Neutrophil (primary cell): ENCODE data around the gene SPON1.

ENCODE experiments used
- H3K27ac ChIP-seq: fragments of 200-600 bp; sonication (generic); 2 replicates; pipeline ENCODE4 v1.5.1; 2016; ENCODE audit warnings: mild to moderate bottlenecking, moderate library complexity
- H3K27me3 ChIP-seq: fragments of 200-600 bp; sonication (generic); 2 replicates; pipeline ENCODE4 v1.6.0; 2016; ENCODE audit warnings: mild to moderate bottlenecking
- H3K36me3 ChIP-seq: fragments of 200-600 bp; sonication (generic); 2 replicates; pipeline ENCODE4 v1.5.1; 2017
- H3K4me1 ChIP-seq, 2 experiments: fragments of 200-600 bp in 1 of 2; sonication (generic) in 1 of 2; 1 replicate in 1 of 2; 2 replicates in 1 of 2; pipeline versions ENCODE4 v1.5.1 to v1.6.1; 2013 to 2016; ENCODE audit warnings: low read depth in 1 of 2, low read length in 1 of 2, mild to moderate bottlenecking in 1 of 2, moderate library complexity in 1 of 2; ENCODE audit not compliant: control insufficient read depth in 1 of 2, insufficient read depth in 1 of 2
- H3K4me3 ChIP-seq, 2 experiments: fragments of 200-600 bp in 1 of 2; sonication (generic) in 1 of 2; 1 replicate in 1 of 2; 2 replicates in 1 of 2; pipeline ENCODE4 v1.5.1; 2013 to 2016; ENCODE audit warnings: low read depth in 1 of 2, low read length in 1 of 2, mild to moderate bottlenecking in 1 of 2, moderate library complexity in 1 of 2
- H3K9me3 ChIP-seq: fragments of 200-600 bp; sonication (generic); 2 replicates; pipeline ENCODE4 v1.5.1; 2016
- TF ChIP-seq, protein P1 (sequence below): fragments of 200-600 bp; sonication (generic); IDR thresholded peaks from 2 replicates; pipeline ENCODE4 v1.5.1; 2016; ENCODE audit warnings: antibody characterized with exemption

SPON1 gene

DNA sequence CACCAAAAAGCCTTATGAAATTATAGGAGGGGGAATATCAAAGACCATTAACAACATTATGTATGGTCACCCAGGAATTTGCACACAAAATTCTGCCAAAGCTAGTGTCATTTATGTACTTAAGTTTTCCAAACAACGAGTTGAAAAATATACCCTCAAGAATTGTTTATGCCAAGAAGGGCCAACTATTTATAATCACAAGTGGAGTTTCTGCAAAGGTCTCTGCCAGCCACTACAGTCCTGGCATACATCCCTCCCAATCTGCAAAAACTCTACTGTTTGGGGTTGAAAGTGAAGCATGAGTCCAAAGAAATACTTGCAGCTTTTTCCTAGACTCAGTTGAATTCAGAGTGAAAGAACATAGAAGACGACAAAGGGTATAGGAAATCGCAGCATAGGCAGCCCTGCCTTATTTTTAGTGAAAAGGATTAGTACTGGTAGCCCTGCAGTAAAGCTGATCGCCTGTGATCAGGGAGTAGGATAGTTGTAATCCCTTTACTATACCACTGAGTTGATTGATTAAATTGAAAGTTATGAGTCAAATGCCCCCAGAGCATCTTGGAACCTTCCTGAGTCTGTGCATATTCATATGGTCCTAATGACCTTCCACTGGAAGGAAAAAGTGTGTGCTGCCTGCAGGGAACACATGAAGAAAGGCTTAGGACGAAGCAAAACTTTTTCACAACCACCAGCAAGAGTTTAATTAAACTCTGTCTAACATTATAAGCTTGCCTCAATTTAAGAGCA is 144.0 kb downstream of the SPON1 start:
- Histone ChIP-seq H3K4me1 (no peaks in the 10 kb centered on the region), H3K36me3 (no peaks in the 10 kb centered on the region), H3K27me3 (no peaks in the 10 kb centered on the region), H3K27ac (no peak overlapping the region), H3K4me3 (no peak overlapping the region), H3K9me3 (no peaks in the 10 kb centered on the region)
- TF ChIP-seq, protein P1, sequence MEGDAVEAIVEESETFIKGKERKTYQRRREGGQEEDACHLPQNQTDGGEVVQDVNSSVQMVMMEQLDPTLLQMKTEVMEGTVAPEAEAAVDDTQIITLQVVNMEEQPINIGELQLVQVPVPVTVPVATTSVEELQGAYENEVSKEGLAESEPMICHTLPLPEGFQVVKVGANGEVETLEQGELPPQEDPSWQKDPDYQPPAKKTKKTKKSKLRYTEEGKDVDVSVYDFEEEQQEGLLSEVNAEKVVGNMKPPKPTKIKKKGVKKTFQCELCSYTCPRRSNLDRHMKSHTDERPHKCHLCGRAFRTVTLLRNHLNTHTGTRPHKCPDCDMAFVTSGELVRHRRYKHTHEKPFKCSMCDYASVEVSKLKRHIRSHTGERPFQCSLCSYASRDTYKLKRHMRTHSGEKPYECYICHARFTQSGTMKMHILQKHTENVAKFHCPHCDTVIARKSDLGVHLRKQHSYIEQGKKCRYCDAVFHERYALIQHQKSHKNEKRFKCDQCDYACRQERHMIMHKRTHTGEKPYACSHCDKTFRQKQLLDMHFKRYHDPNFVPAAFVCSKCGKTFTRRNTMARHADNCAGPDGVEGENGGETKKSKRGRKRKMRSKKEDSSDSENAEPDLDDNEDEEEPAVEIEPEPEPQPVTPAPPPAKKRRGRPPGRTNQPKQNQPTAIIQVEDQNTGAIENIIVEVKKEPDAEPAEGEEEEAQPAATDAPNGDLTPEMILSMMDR = no peak

DNA sequence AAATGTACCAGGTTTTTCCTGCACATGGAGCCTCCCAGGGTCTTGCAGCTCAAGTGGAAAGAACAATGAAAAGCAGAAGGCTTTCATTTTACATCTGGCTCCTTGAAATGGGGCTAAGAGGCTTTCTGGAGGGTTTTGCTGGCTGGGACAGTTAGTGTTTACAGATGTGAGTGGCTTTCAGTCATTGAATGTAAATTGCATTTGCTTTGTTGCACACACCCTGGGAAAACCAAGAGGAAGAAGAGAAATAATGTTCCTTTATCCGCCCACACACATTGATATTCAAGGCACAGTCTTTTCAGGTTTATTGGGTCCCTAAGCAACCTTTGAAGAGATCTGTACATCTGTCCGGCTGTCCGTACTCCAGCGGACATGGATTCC is 144.5 kb downstream of the SPON1 start:
- Histone ChIP-seq H3K27me3 (no peaks in the 10 kb centered on the region), H3K27ac (no peak overlapping the region), H3K36me3 (no peaks in the 10 kb centered on the region), H3K9me3 (no peaks in the 10 kb centered on the region), H3K4me3 (no peak overlapping the region), H3K4me1 (no peaks in the 10 kb centered on the region)
- TF ChIP-seq, protein P1 = no peak

DNA sequence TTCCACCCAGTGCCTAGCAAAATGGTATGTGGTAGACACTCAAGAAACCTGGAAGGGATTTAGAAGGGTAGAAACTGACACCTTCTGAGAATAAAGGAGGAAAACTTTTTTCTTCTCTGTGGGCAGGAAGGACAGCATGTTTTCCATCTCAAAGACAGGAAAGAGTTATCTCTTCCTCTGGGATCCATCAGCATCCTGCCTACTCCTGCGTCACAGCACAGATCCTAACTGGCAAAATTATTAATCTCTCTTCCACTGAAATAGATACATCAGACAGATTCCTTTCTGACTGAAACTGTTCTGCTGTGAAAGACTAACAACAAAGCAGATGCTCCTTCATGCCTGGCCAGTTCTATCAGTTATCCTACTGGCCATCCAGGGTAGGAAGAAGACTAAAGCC is 147.2 kb downstream of the SPON1 start:
- no peak overlapping the region for H3K27ac ChIP-seq
- H3K4me1 ChIP-seq = no peaks in the 10 kb centered on the region
- TF ChIP-seq, protein P1 = no peak
- no peaks in the 10 kb centered on the region for H3K36me3 ChIP-seq
- no peaks in the 10 kb centered on the region for H3K27me3 ChIP-seq
- H3K9me3 ChIP-seq = no peaks in the 10 kb centered on the region
- no peak overlapping the region for H3K4me3 ChIP-seq

DNA sequence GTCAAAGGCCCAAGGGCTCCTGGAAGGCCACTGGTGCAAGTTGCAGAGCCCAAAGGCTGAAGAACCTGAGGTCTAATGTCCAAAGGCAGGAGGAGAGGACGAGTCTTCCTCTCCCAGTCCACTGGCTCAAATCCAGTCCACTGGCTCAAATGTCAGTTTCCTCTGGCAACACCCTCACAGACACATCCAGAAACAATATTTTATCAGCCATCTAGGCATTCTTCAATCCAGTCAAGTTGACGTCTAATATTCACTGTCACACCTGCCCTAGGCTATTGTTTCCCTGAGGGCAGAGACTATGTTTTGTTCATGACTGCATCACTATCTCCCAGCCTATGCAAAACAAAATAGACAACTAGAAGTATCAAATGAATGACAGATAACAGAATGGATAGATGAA is 148.1 kb downstream of the SPON1 start:
- no peaks in the 10 kb centered on the region for H3K36me3 ChIP-seq
- H3K27ac ChIP-seq = no peak overlapping the region
- TF ChIP-seq, protein P1 = no peak
- no peaks in the 10 kb centered on the region for H3K9me3 ChIP-seq
- H3K4me1 ChIP-seq = no peaks in the 10 kb centered on the region
- no peaks in the 10 kb centered on the region for H3K27me3 ChIP-seq
- no peak overlapping the region for H3K4me3 ChIP-seq

DNA sequence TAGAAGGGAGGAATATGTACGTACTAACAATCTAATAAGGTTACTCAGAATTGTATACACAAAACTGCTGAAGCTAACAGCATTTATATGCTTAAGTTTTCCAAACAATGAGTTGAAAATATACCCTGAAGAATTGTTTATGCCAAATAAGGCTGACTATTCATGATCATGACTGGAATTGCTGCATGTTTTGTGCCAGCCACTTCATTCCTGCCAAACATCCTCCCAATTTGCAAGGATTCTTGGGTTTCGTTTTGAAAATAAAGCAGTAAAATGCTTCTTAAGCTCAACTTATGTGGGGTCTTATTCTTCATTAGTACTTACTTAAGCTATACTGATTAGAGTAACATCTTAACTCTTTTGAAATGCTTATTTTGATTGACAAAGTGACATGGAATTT is 149.0 kb downstream of the SPON1 start:
- no peaks in the 10 kb centered on the region for H3K36me3 ChIP-seq
- TF ChIP-seq, protein P1 = no peak
- H3K4me1 ChIP-seq = no peaks in the 10 kb centered on the region
- no peaks in the 10 kb centered on the region for H3K9me3 ChIP-seq
- no peak overlapping the region for H3K27ac ChIP-seq
- no peak overlapping the region for H3K4me3 ChIP-seq
- no peaks in the 10 kb centered on the region for H3K27me3 ChIP-seq
